HCT116 (cell line): ENCODE results near the gene GZF1. TPM values are rescaled to one million over a fixed set of nuclear protein-coding genes. Genes with fewer than 3 reads are reported as not detected.

Experiments
- ATAC-seq: fragments of 200-7000 bp; cut with Tn5 transposase; 2 replicates; pipeline ENCODE4 v1.9.1; 2020; ENCODE audit warnings: mild to moderate bottlenecking, moderate library complexity
- BruUV-seq: library from RNA; stranded (reverse); fragments of 400-500 nt; replicated peaks from 2 replicates; lab custom pipeline; 2021; lab: Mats Ljungman, UMichigan
- CTCF ChIA-PET: fragments of 300-600 bp; sonication (Branson Sonifier 250); formaldehyde crosslinking; loops from one replicate; lab custom pipeline; 2021; ENCODE audit warnings: antibody characterized with exemption; lab: Charles Lee
- POLR2A ChIA-PET: fragments of 300-600, 350-600 bp; sonication (Branson Sonifier 250); formaldehyde crosslinking; loops from one replicate; lab custom pipeline; 2021; ENCODE audit warnings: antibody characterized with exemption; lab: Charles Lee
- RAD21 ChIA-PET, 2 experiments: fragments of 300-600 bp; sonication (Branson Sonifier 250); formaldehyde crosslinking; loops; one replicate each; lab custom pipeline; 2023; ENCODE audit warnings: low total read pairs in 2 of 2; ENCODE audit not compliant: uncharacterized antibody in 2 of 2, unreplicated experiment in 2 of 2, low non-redundant PET in 1 of 2; lab: Charles Lee
- DNase-seq: peaks from one replicate; pipeline ENCODE4 v3.0.0-alpha.2; 2010; ENCODE audit warnings: low read depth, low spot score
- H2AFZ ChIP-seq: fragments of 200-600 bp; shearing (Covaris generic), sonication (generic); 2 replicates; pipeline ENCODE4 v1.6.1; 2017; ENCODE audit warnings: low read depth, mixed run types, mixed read lengths, antibody characterized with exemption, low read length; ENCODE audit not compliant: poor library complexity, severe bottlenecking
- H3K27ac ChIP-seq: 2 replicates; pipeline ENCODE4 v1.5.1; 2012; ENCODE audit warnings: low read depth, low read length
- H3K27me3 ChIP-seq: fragments of 200-600 bp; sonication (generic); 2 replicates; pipeline ENCODE4 v1.6.1; 2016; ENCODE audit warnings: mixed run types, low read length, mixed read lengths; ENCODE audit not compliant: insufficient read depth
- H3K36me3 ChIP-seq, 2 experiments: fragments of 200-500 bp in 1 of 2; fragments of 200-600 bp in 1 of 2; sonication (Bioruptor generic) in 1 of 2; sonication (generic) in 1 of 2; 2 replicates each; pipeline versions ENCODE4 v1.5.1 to v1.6.1; 2014 to 2016; ENCODE audit warnings: low read length in 2 of 2, inconsistent platforms in 1 of 2, mixed read lengths in 1 of 2, mixed run types in 1 of 2; ENCODE audit not compliant: insufficient read depth in 2 of 2, control insufficient read depth in 1 of 2
- H3K4me1 ChIP-seq, 2 experiments: fragments of 200-600 bp in 1 of 2; sonication (generic) in 1 of 2; 2 replicates each; pipeline versions ENCODE4 v1.5.1 to v1.6.1; 2012 to 2017; ENCODE audit warnings: low read length in 2 of 2, inconsistent platforms in 1 of 2, mild to moderate bottlenecking in 1 of 2, mixed read lengths in 1 of 2, mixed run types in 1 of 2, moderate library complexity in 1 of 2; ENCODE audit not compliant: insufficient read depth in 2 of 2, control insufficient read depth in 1 of 2
- H3K4me2 ChIP-seq: fragments of 200-600 bp; sonication (generic); 2 replicates; pipeline ENCODE4 v1.6.1; 2017; ENCODE audit warnings: mixed run types, low read length, mixed read lengths
- H3K4me3 ChIP-seq, 2 experiments: fragments of 200-600 bp in 1 of 2; sonication (generic) in 1 of 2; replicated peaks in 1 of 2; 2 replicates each; pipeline ENCODE4 v1.5.1; 2011 to 2016; ENCODE audit warnings: low read length in 2 of 2, control low read depth in 1 of 2, low read depth in 1 of 2, mild to moderate bottlenecking in 1 of 2, mixed read lengths in 1 of 2, mixed run types in 1 of 2
- H3K79me2 ChIP-seq: fragments of 200-600 bp; sonication (generic); 2 replicates; pipeline ENCODE4 v1.6.1; 2017; ENCODE audit warnings: mild to moderate bottlenecking, mixed run types, low read length, moderate library complexity, mixed read lengths; ENCODE audit not compliant: insufficient read depth
- H3K9ac ChIP-seq: fragments of 200-600 bp; sonication (generic); 2 replicates; pipeline ENCODE4 v1.6.1; 2016; ENCODE audit warnings: low read length, mixed read lengths
- H3K9me2 ChIP-seq: fragments of 200-600 bp; sonication (generic), shearing (Covaris generic); 2 replicates; pipeline ENCODE4 v1.6.1; 2017; ENCODE audit warnings: mixed run types, mild to moderate bottlenecking, moderate library complexity; ENCODE audit not compliant: insufficient read depth
- H3K9me3 ChIP-seq, 2 experiments: fragments of 200-500 bp in 1 of 2; fragments of 200-600 bp in 1 of 2; sonication (Bioruptor generic) in 1 of 2; sonication (generic) in 1 of 2; 2 replicates each; pipeline ENCODE4 v1.6.1; 2014 to 2017; ENCODE audit warnings: low read length in 2 of 2, mixed read lengths in 2 of 2, inconsistent platforms in 1 of 2, low read depth in 1 of 2, mild to moderate bottlenecking in 1 of 2, mixed run types in 1 of 2, moderate library complexity in 1 of 2; ENCODE audit not compliant: control insufficient read depth in 1 of 2, insufficient read depth in 1 of 2
- H4K20me1 ChIP-seq: fragments of 200-600 bp; sonication (generic), shearing (Covaris generic); 2 replicates; pipeline ENCODE4 v1.6.1; 2017; ENCODE audit warnings: mixed run types, mild to moderate bottlenecking, moderate library complexity; ENCODE audit not compliant: insufficient read depth
- CBX3 ChIP-seq: IDR thresholded peaks from 2 replicates; pipeline ENCODE4 v1.6.1; 2012; ENCODE audit warnings: low read depth
- EGR1 ChIP-seq: IDR thresholded peaks from 2 replicates; pipeline ENCODE4 v1.6.1; 2012; ENCODE audit warnings: low read depth
- ELF1 ChIP-seq: IDR thresholded peaks from 2 replicates; pipeline ENCODE4 v1.6.1; 2012; ENCODE audit warnings: low read depth, borderline replicate concordance
- EZH2phosphoT487 ChIP-seq: fragments of 200-600 bp; IDR thresholded peaks from 2 replicates; pipeline ENCODE4 v1.6.1; 2018; ENCODE audit warnings: antibody characterized with exemption, borderline replicate concordance
- RAD21 ChIP-seq: IDR thresholded peaks from 2 replicates; pipeline ENCODE4 v1.6.1; 2012; ENCODE audit warnings: low read depth, mild to moderate bottlenecking
- REST ChIP-seq: IDR thresholded peaks from 2 replicates; pipeline ENCODE4 v1.6.1; 2012; ENCODE audit warnings: low read depth
- SIN3A ChIP-seq: IDR thresholded peaks from 2 replicates; pipeline ENCODE4 v1.6.1; 2012; ENCODE audit warnings: low read depth
- intact Hi-C: fragments of 100-400 bp; cut with micrococcal nuclease; formaldehyde crosslinking; loops from 2 replicates; pipeline ENCODE4 v1.10.0; 2022
- total RNA-seq: library from RNA; stranded (reverse); gene quantifications from one replicate; pipeline ENCODE4 v1.2.1, GENCODE V29; 2021; ENCODE audit not compliant: unreplicated experiment
- TF ChIP-seq, protein P1 (sequence below), 3 experiments: fragments of 200-600 bp in 1 of 3; sonication (generic) in 1 of 3; IDR thresholded peaks in 2 of 3; conservative IDR thresholded peaks in 1 of 3; 2 replicates each; pipeline ENCODE4 v1.5.1; 2012 to 2017; ENCODE audit warnings: low read depth in 2 of 3, low read length in 2 of 3, antibody characterized with exemption in 1 of 3, borderline replicate concordance in 1 of 3, control low read depth in 1 of 3, mild to moderate bottlenecking in 1 of 3, mixed read lengths in 1 of 3, mixed run types in 1 of 3, moderate library complexity in 1 of 3; ENCODE audit not compliant: insufficient read depth in 1 of 3

The GZF1 gene
- total RNA-seq, 1 experiment from 2014 or later: 10.4 TPM

GRCh38 chr20:23316626-23317025, 45.4 kb upstream of the GZF1 start:
- intact Hi-C loops: no loop called here
- no peaks in the 10 kb centered on the region for H3K9me2 ChIP-seq
- ChIA-PET POLR2A (no interaction called here), CTCF (no interaction called here), RAD21 (no interaction called here)
- no peak overlapping the region for H3K4me3 ChIP-seq
- no peak overlapping the region for H3K27ac ChIP-seq
- no peak overlapping the region for H2AFZ ChIP-seq
- no peaks in the 10 kb centered on the region for H3K9me3 ChIP-seq
- no peak overlapping the region for H3K4me2 ChIP-seq
- no peak for ATAC-seq
- TF ChIP-seq SIN3A (no peak), EZH2phosphoT487 (no peak), RAD21 (no peak), CBX3 (no peak), EGR1 (no peak), REST (no peak), ELF1 (no peak)
- TF ChIP-seq, protein P1, sequence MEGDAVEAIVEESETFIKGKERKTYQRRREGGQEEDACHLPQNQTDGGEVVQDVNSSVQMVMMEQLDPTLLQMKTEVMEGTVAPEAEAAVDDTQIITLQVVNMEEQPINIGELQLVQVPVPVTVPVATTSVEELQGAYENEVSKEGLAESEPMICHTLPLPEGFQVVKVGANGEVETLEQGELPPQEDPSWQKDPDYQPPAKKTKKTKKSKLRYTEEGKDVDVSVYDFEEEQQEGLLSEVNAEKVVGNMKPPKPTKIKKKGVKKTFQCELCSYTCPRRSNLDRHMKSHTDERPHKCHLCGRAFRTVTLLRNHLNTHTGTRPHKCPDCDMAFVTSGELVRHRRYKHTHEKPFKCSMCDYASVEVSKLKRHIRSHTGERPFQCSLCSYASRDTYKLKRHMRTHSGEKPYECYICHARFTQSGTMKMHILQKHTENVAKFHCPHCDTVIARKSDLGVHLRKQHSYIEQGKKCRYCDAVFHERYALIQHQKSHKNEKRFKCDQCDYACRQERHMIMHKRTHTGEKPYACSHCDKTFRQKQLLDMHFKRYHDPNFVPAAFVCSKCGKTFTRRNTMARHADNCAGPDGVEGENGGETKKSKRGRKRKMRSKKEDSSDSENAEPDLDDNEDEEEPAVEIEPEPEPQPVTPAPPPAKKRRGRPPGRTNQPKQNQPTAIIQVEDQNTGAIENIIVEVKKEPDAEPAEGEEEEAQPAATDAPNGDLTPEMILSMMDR (IDR thresholded peaks at IDR 0.05 in 2 of 3, conservative IDR thresholded peaks at IDR 0.05 in 1 of 3; ENCODE audit: borderline replicate concordance in 1 of 3, insufficient read depth in 1 of 3, low read depth in 2 of 3, low read length in 2 of 3): no peak
- H3K4me1 ChIP-seq: no peaks in the 10 kb centered on the region; a peak in 1 of 4 replicates
- H4K20me1 ChIP-seq: no peaks in the 10 kb centered on the region
- H3K79me2 ChIP-seq: no peaks in the 10 kb centered on the region
- BruUV-seq: no TSS peak
- H3K27me3 ChIP-seq: peaks cover 52% of the 10 kb centered on the region
- H3K9ac ChIP-seq: no peak overlapping the region
- no peak for DNase-seq
- H3K36me3 ChIP-seq: no peaks in the 10 kb centered on the region
